Neural cell (in vitro differentiated cells): Measurements from ENCODE around the gene ITPK1.

ENCODE experiments used
- MXI1 ChIP-seq: fragments of 450-650 bp; conservative IDR thresholded peaks from 2 replicates; pipeline ENCODE4 v1.6.1; 2014; ENCODE audit warnings: antibody characterized with exemption, mild to moderate bottlenecking; ENCODE audit not compliant: poor library complexity, severe bottlenecking
- POLR2AphosphoS5 ChIP-seq: IDR thresholded peaks from 2 replicates; pipeline ENCODE4 v1.6.1; 2012
- RAD21 ChIP-seq: fragments of 450-650 bp; conservative IDR thresholded peaks from 2 replicates; pipeline ENCODE4 v1.6.1; 2014; ENCODE audit warnings: antibody characterized with exemption, mild to moderate bottlenecking, moderate library complexity
- SMC3 ChIP-seq: fragments of 450-650 bp; conservative IDR thresholded peaks from 2 replicates; pipeline ENCODE4 v1.6.1; 2014; ENCODE audit warnings: antibody characterized with exemption, mild to moderate bottlenecking, moderate library complexity; ENCODE audit not compliant: poor library complexity
- TF ChIP-seq, protein P1 (sequence below): fragments of 450-650 bp; IDR thresholded peaks from 2 replicates; pipeline ENCODE4 v1.5.1; 2014; ENCODE audit warnings: antibody characterized with exemption, mild to moderate bottlenecking, moderate library complexity; ENCODE audit not compliant: poor library complexity, severe bottlenecking

GRCh38 chr14:93045965-93046704, 69.6 kb downstream of the ITPK1 start:
- TF ChIP-seq, protein P1, sequence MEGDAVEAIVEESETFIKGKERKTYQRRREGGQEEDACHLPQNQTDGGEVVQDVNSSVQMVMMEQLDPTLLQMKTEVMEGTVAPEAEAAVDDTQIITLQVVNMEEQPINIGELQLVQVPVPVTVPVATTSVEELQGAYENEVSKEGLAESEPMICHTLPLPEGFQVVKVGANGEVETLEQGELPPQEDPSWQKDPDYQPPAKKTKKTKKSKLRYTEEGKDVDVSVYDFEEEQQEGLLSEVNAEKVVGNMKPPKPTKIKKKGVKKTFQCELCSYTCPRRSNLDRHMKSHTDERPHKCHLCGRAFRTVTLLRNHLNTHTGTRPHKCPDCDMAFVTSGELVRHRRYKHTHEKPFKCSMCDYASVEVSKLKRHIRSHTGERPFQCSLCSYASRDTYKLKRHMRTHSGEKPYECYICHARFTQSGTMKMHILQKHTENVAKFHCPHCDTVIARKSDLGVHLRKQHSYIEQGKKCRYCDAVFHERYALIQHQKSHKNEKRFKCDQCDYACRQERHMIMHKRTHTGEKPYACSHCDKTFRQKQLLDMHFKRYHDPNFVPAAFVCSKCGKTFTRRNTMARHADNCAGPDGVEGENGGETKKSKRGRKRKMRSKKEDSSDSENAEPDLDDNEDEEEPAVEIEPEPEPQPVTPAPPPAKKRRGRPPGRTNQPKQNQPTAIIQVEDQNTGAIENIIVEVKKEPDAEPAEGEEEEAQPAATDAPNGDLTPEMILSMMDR = no peak
- TF ChIP-seq POLR2AphosphoS5 = no peak
- no peak for TF ChIP-seq MXI1
- TF ChIP-seq SMC3 = no peak
- TF ChIP-seq RAD21 = no peak
